Measurements from ENCODE around the gene STARD5.

GRCh38 chr15:81268881-81269601 is 54.9 kb downstream of the STARD5 start:
- no peak for TF ChIP-seq CTCF (conservative IDR thresholded peaks at IDR 0.05)
- TF ChIP-seq EZH2 (IDR thresholded peaks at IDR 0.05; ENCODE audit: low read depth), result no peak

Data from PC-9 (cell line).